ENCODE measurements around the gene SLC47A2. TPM values are rescaled to one million over a fixed set of nuclear protein-coding genes. Genes with fewer than 3 reads are reported as not detected.
A peak's percentile ranks its signal among the peaks of the same experiment; 100 is the strongest.
"Not testable (repeated sequence)": the region's sequence is repeated elsewhere in the genome, so short reads cannot be mapped to it uniquely, and the experiment has no call there.

Gene SLC47A2
- total and polyA plus RNA-seq, 3 experiments from 2014 or later = not detected

DNA sequence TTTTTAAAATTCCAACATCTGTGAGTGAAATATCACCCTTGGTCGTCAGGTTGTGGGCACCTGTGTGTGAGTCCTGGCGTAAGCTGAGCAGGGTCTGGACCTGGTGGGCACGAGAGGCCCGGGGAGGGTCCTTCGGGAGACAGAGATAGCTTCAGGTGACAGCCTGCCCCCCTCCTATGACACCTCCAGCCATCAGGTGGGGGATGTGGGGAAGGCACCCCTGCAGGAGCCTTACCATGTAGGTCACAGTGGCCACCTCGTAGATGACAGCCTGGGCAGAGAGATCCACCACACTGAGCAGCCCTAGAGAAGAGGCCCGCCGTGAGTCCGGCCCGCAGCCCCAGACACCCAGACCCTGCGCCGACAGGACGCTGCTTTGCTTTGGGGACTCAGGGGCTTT is 11.2 kb downstream of the SLC47A2 start:
- H3K4me1 ChIP-seq (ENCODE audit: insufficient read depth, low read length) = no peaks in the 10 kb centered on the region
- POLR2A ChIA-PET = no interaction called here

GRCh38 chr17:19703828-19704613 is 12.4 kb downstream of the SLC47A2 start:
- H3K9me3 Mint-ChIP-seq = no peaks in the 10 kb centered on the region
- Histone ChIP-seq H3K9me3 (ENCODE audit: low read length) (no peaks in the 10 kb centered on the region), H3K4me1 (ENCODE audit: insufficient read depth, low read length) (no peaks in the 10 kb centered on the region), H3K36me3 (ENCODE audit: insufficient read depth, low read length) (no peaks in the 10 kb centered on the region), H3K27ac (ENCODE audit: low read depth, low read length) (no peak overlapping the region), H3K4me3 (ENCODE audit: low read length) (no peak overlapping the region), H3K27me3 (ENCODE audit: insufficient read depth, low read length, poor library complexity, severe bottlenecking) (no peaks in the 10 kb centered on the region)
- DNase-seq = no peak
- no peak overlapping the region for H3K4me3 Mint-ChIP-seq
- H3K27me3 Mint-ChIP-seq = no peaks in the 10 kb centered on the region
- POLR2A ChIA-PET = no interaction called here
- no peaks in the 10 kb centered on the region for H3K36me3 Mint-ChIP-seq
- H3K4me1 Mint-ChIP-seq = no peaks in the 10 kb centered on the region
- CTCF ChIA-PET = interaction anchor here (0.6 kb wide), 1 partner anchor 1764 kb away, joined by 3 read pairs; no protein-coding TSS in a partner anchor
- peak overlapping the region in 1 of 8 donors; percentile 64 for H3K27ac Mint-ChIP-seq

More for the DNA sequence above, 11.2 kb downstream of the SLC47A2 start:
- no peaks in the 10 kb centered on the region for H3K27me3 ChIP-seq (ENCODE audit: insufficient read depth, low read length, poor library complexity, severe bottlenecking)
- H3K27ac ChIP-seq (ENCODE audit: low read depth, low read length) = no peak overlapping the region
- no peak overlapping the region for H3K4me3 ChIP-seq (ENCODE audit: low read length)
- CTCF ChIA-PET = no interaction called here
- Mint-ChIP-seq H3K4me1 (no peaks in the 10 kb centered on the region), H3K27ac (peak overlapping the region in 1 of 8 donors; percentile 54), H3K27me3 (no peaks in the 10 kb centered on the region), H3K9me3 (no peaks in the 10 kb centered on the region), H3K36me3 (no peaks in the 10 kb centered on the region), H3K4me3 (no peak overlapping the region)
- DNase-seq = no peak
- H3K9me3 ChIP-seq (ENCODE audit: low read length) = no peaks in the 10 kb centered on the region
- H3K36me3 ChIP-seq (ENCODE audit: insufficient read depth, low read length) = no peaks in the 10 kb centered on the region

- H3K4me1 ChIP-seq (ENCODE audit: insufficient read depth, low read length) = no peaks in the 10 kb centered on the region
- ChIA-PET POLR2A (no interaction called here), CTCF (interaction anchor here (0.6 kb wide), 1 partner anchor 1764 kb away, joined by 3 read pairs; no protein-coding TSS in a partner anchor)
- Mint-ChIP-seq H3K27me3 (peaks cover 0 to 2% of the 10 kb centered on the region in 2 donors), H3K4me3 (no peak overlapping the region), H3K36me3 (no peaks in the 10 kb centered on the region), H3K4me1 (no peaks in the 10 kb centered on the region), H3K9me3 (no peaks in the 10 kb centered on the region), H3K27ac (peak overlapping the region in 1 of 8 donors; percentile 64)
- no peaks in the 10 kb centered on the region for H3K27me3 ChIP-seq (ENCODE audit: insufficient read depth, low read length, poor library complexity, severe bottlenecking)
- H3K4me3 ChIP-seq (ENCODE audit: low read length) = no peak overlapping the region
- DNase-seq = no peak
- no peaks in the 10 kb centered on the region for H3K9me3 ChIP-seq (ENCODE audit: low read length)
- no peak overlapping the region for H3K27ac ChIP-seq (ENCODE audit: low read depth, low read length)
- no peaks in the 10 kb centered on the region for H3K36me3 ChIP-seq (ENCODE audit: insufficient read depth, low read length)
Observed at GRCh38 chr17:19703106-19703827, 13.1 kb downstream of the SLC47A2 start.

GRCh38 chr17:19702217-19702641 is 14.2 kb downstream of the SLC47A2 start:
- Histone ChIP-seq H3K4me1 (ENCODE audit: insufficient read depth, low read length) (no peaks in the 10 kb centered on the region), H3K27ac (ENCODE audit: low read depth, low read length) (no peak overlapping the region), H3K4me3 (ENCODE audit: low read length) (no peak overlapping the region), H3K27me3 (ENCODE audit: insufficient read depth, low read length, poor library complexity, severe bottlenecking) (no peaks in the 10 kb centered on the region), H3K36me3 (ENCODE audit: insufficient read depth, low read length) (no peaks in the 10 kb centered on the region), H3K9me3 (ENCODE audit: low read length) (no peaks in the 10 kb centered on the region)
- Mint-ChIP-seq H3K4me3 (no peak overlapping the region), H3K36me3 (no peaks in the 10 kb centered on the region), H3K9me3 (no peaks in the 10 kb centered on the region), H3K27ac (peak overlapping the region in 1 of 8 donors; percentile 6), H3K4me1 (no peaks in the 10 kb centered on the region), H3K27me3 (peaks cover 0 to 2% of the 10 kb centered on the region in 2 donors)
- DNase-seq = no peak
- POLR2A ChIA-PET = no interaction called here
- CTCF ChIA-PET = no interaction called here

- Mint-ChIP-seq H3K9me3 (no peaks in the 10 kb centered on the region), H3K4me1 (no peaks in the 10 kb centered on the region), H3K36me3 (peaks cover 0 to 2% (median 0%) of the 10 kb centered on the region in 3 donors), H3K4me3 (no peak overlapping the region), H3K27me3 (peaks cover 0 to 7% of the 10 kb centered on the region in 2 donors), H3K27ac (no peak overlapping the region)
- Histone ChIP-seq H3K9me3 (ENCODE audit: low read length) (no peaks in the 10 kb centered on the region), H3K27me3 (ENCODE audit: insufficient read depth, low read length, poor library complexity, severe bottlenecking) (no peaks in the 10 kb centered on the region), H3K27ac (ENCODE audit: low read depth, low read length) (no peak overlapping the region), H3K4me3 (ENCODE audit: low read length) (no peak overlapping the region), H3K4me1 (ENCODE audit: insufficient read depth, low read length) (no peaks in the 10 kb centered on the region), H3K36me3 (ENCODE audit: insufficient read depth, low read length) (no peaks in the 10 kb centered on the region)
- no peak for DNase-seq
- ChIA-PET POLR2A (no interaction called here), CTCF (no interaction called here)
Observed at GRCh38 chr17:19686400-19687090, 29.8 kb downstream of the SLC47A2 start.

- H3K9me3 Mint-ChIP-seq; POLR2A ChIA-PET; DNase-seq; H3K27ac Mint-ChIP-seq; H3K4me3 Mint-ChIP-seq; H3K36me3 ChIP-seq (ENCODE audit: insufficient read depth, low read length); H3K36me3 Mint-ChIP-seq; H3K9me3 ChIP-seq (ENCODE audit: low read length); H3K27ac ChIP-seq (ENCODE audit: low read depth, low read length); H3K27me3 Mint-ChIP-seq; H3K4me1 Mint-ChIP-seq; H3K4me3 ChIP-seq (ENCODE audit: low read length); H3K4me1 ChIP-seq (ENCODE audit: insufficient read depth, low read length); H3K27me3 ChIP-seq (ENCODE audit: insufficient read depth, low read length, poor library complexity, severe bottlenecking): not testable (repeated sequence)
- CTCF ChIA-PET = interaction anchor here (0.6 to 1.3 kb wide), 2 partner anchors 24 to 137 kb away, joined by 3 read pairs; no protein-coding TSS in a partner anchor
Observed at GRCh38 chr17:19684909-19685580, 31.3 kb downstream of the SLC47A2 start.

GRCh38 chr17:19683117-19683516 is 33.3 kb downstream of the SLC47A2 start:
- ChIA-PET CTCF (no interaction called here), POLR2A (no interaction called here)
- no peak overlapping the region for H3K27ac Mint-ChIP-seq

More at GRCh38 chr17:19683117-19683516, 33.3 kb downstream of the SLC47A2 start:
- Histone ChIP-seq H3K4me1 (ENCODE audit: insufficient read depth, low read length) (no peaks in the 10 kb centered on the region), H3K9me3 (ENCODE audit: low read length) (no peaks in the 10 kb centered on the region), H3K36me3 (ENCODE audit: insufficient read depth, low read length) (no peaks in the 10 kb centered on the region), H3K4me3 (ENCODE audit: low read length) (no peak overlapping the region), H3K27ac (ENCODE audit: low read depth, low read length) (no peak overlapping the region), H3K27me3 (ENCODE audit: insufficient read depth, low read length, poor library complexity, severe bottlenecking) (no peaks in the 10 kb centered on the region)
- peaks cover 0 to 6% (median 0%) of the 10 kb centered on the region in 3 donors for H3K36me3 Mint-ChIP-seq
- no peak for DNase-seq
- no peaks in the 10 kb centered on the region for H3K9me3 Mint-ChIP-seq
- peaks cover 0 to 1% of the 10 kb centered on the region in 2 donors for H3K27me3 Mint-ChIP-seq
- H3K4me3 Mint-ChIP-seq = no peak overlapping the region
- no peaks in the 10 kb centered on the region for H3K4me1 Mint-ChIP-seq

Measured in CD8-positive, alpha-beta memory T cell (primary cell).